Fibroblast of lung (primary cell): ENCODE measurements around the gene WWOX. TPM values are rescaled to one million over a fixed set of nuclear protein-coding genes. Genes with fewer than 3 reads are reported as not detected.

ENCODE experiments used
- DNase-seq, 2 donors: peaks; one replicate each; pipeline versions ENCODE4 v3.0.0 to v3.0.0-alpha.2; 2010; ENCODE audit warnings: low read depth in 2 of 2
- H2AFZ ChIP-seq: 2 replicates; pipeline ENCODE4 v1.5.1; 2012; ENCODE audit warnings: low read length, control low read depth, inconsistent platforms
- H3K27ac ChIP-seq: 2 replicates; pipeline ENCODE4 v1.5.1; 2011; ENCODE audit warnings: low read length, control low read depth; ENCODE audit not compliant: insufficient read depth
- H3K27me3 ChIP-seq: 2 replicates; pipeline ENCODE4 v1.5.1; 2011; ENCODE audit warnings: mild to moderate bottlenecking, low read length; ENCODE audit not compliant: control insufficient read depth, insufficient read depth
- H3K36me3 ChIP-seq: 2 replicates; pipeline ENCODE4 v1.5.1; 2011; ENCODE audit warnings: low read length; ENCODE audit not compliant: control insufficient read depth, insufficient read depth
- H3K4me1 ChIP-seq: 2 replicates; pipeline ENCODE4 v1.5.1; 2011; ENCODE audit warnings: low read length; ENCODE audit not compliant: control insufficient read depth, insufficient read depth; ENCODE audit errors: extremely low read depth
- H3K4me2 ChIP-seq: 2 replicates; pipeline ENCODE4 v1.5.1; 2011; ENCODE audit warnings: low read length, control low read depth; ENCODE audit not compliant: insufficient read depth; ENCODE audit errors: extremely low read depth
- H3K4me3 ChIP-seq, 4 experiments: fragments of 200-600 bp in 1 of 4; sonication (generic) in 1 of 4; replicated peaks in 1 of 4; 2 replicates each; pipeline ENCODE4 v1.5.1; 2011 to 2016; ENCODE audit warnings: low read length in 4 of 4, low read depth in 3 of 4, mild to moderate bottlenecking in 3 of 4, control low read depth in 2 of 4, inconsistent platforms in 1 of 4, mixed read lengths in 1 of 4; ENCODE audit not compliant: insufficient read depth in 1 of 4; ENCODE audit errors: control extremely low read depth in 1 of 4
- H3K79me2 ChIP-seq: 2 replicates; pipeline ENCODE4 v1.5.1; 2012; ENCODE audit warnings: mild to moderate bottlenecking, low read length, inconsistent platforms; ENCODE audit not compliant: control insufficient read depth, insufficient read depth
- H3K9ac ChIP-seq: 2 replicates; pipeline ENCODE4 v1.5.1; 2011; ENCODE audit warnings: mild to moderate bottlenecking, low read length, control low read depth; ENCODE audit not compliant: insufficient read depth
- H3K9me3 ChIP-seq: 2 replicates; pipeline ENCODE4 v1.5.1; 2012; ENCODE audit warnings: low read depth, low read length; ENCODE audit not compliant: control insufficient read depth, insufficient read depth
- H4K20me1 ChIP-seq: 2 replicates; pipeline ENCODE4 v1.5.1; 2011; ENCODE audit warnings: low read length; ENCODE audit not compliant: control insufficient read depth, insufficient read depth; ENCODE audit errors: extremely low read depth
- EZH2 ChIP-seq: IDR thresholded peaks from 2 replicates; pipeline ENCODE4 v1.5.1; 2012; ENCODE audit warnings: low read length, control low read depth, mild to moderate bottlenecking; ENCODE audit errors: missing control alignments
- polyA plus RNA-seq, 2 donors: library from polyadenylated mRNA; depleted of rRNA in 1 of 2; stranded (reverse) in 1 of 2; unstranded in 1 of 2; fragments of >200 nt; gene quantifications; 2 replicates each; pipeline ENCODE4 v1.2.1, GENCODE V29; 2011 to 2012; ENCODE audit warnings: missing spikeins in 1 of 2
- total RNA-seq: library from RNA; depleted of rRNA; stranded (reverse); fragments of >200 nt; gene quantifications from 2 replicates; pipeline ENCODE4 v1.2.1, GENCODE V29; 2014
- TF ChIP-seq, protein P1 (sequence below), 2 donors: IDR thresholded peaks in 1 of 2; conservative IDR thresholded peaks in 1 of 2; 1 replicate in 1 of 2; 2 replicates in 1 of 2; pipeline ENCODE4 v1.5.1; 2011 to 2012; ENCODE audit warnings: low read length in 2 of 2, control low read depth in 1 of 2, inconsistent platforms in 1 of 2, low read depth in 1 of 2, mild to moderate bottlenecking in 1 of 2

The WWOX gene
- total and polyA plus RNA-seq, 2 donors (not counting 1 experiment from before 2014, with no cell fraction given), result 5.6 to 16.3 TPM

DNA sequence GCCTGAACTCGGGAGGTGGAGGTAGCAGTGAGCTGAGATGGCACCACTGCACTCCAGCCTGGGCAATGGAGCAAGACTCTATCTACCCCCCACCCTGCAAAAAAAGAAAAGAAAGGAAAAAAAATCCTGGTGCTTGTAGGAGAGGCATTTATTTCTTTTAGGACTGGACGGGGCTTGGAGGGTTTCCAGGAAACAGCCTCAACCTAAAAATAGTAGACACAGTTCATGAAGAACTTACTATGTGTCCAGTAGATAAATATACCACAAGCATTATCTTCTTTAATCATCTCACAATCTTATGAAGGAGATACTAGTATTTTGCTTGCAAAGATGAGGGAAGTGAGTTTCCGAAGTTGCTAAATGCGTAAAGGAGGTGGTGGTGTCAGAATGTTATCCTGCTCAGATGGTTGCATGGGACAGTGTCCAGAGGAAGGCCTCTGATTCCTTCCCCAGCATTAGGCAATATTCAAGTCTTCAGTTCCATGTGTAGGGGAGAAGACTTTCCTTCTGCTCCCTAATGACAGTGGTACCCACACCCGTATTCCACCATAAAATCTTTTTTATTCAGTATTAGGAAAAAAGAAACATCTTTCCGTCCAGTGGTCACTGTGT is 263.2 kb downstream of the WWOX start:
- H3K4me1 ChIP-seq, result no peaks in the 10 kb centered on the region
- H3K4me3 ChIP-seq, result no peak overlapping the region
- no peak for TF ChIP-seq EZH2
- TF ChIP-seq, protein P1, sequence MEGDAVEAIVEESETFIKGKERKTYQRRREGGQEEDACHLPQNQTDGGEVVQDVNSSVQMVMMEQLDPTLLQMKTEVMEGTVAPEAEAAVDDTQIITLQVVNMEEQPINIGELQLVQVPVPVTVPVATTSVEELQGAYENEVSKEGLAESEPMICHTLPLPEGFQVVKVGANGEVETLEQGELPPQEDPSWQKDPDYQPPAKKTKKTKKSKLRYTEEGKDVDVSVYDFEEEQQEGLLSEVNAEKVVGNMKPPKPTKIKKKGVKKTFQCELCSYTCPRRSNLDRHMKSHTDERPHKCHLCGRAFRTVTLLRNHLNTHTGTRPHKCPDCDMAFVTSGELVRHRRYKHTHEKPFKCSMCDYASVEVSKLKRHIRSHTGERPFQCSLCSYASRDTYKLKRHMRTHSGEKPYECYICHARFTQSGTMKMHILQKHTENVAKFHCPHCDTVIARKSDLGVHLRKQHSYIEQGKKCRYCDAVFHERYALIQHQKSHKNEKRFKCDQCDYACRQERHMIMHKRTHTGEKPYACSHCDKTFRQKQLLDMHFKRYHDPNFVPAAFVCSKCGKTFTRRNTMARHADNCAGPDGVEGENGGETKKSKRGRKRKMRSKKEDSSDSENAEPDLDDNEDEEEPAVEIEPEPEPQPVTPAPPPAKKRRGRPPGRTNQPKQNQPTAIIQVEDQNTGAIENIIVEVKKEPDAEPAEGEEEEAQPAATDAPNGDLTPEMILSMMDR (conservative IDR thresholded peaks at IDR 0.05 in 1 of 2, IDR thresholded peaks at IDR 0.05 in 1 of 2; ENCODE audit: low read depth in 1 of 2, low read length in 2 of 2), result no peak
- H3K27ac ChIP-seq, result no peak overlapping the region
- H2AFZ ChIP-seq, result no peak overlapping the region
- no peak for DNase-seq
- no peaks in the 10 kb centered on the region for H3K79me2 ChIP-seq
- no peak overlapping the region for H3K9ac ChIP-seq
- no peak overlapping the region for H3K4me2 ChIP-seq
- H3K27me3 ChIP-seq, result no peaks in the 10 kb centered on the region
- H3K9me3 ChIP-seq, result no peaks in the 10 kb centered on the region
- H4K20me1 ChIP-seq, result no peaks in the 10 kb centered on the region
- H3K36me3 ChIP-seq, result no peaks in the 10 kb centered on the region

DNA sequence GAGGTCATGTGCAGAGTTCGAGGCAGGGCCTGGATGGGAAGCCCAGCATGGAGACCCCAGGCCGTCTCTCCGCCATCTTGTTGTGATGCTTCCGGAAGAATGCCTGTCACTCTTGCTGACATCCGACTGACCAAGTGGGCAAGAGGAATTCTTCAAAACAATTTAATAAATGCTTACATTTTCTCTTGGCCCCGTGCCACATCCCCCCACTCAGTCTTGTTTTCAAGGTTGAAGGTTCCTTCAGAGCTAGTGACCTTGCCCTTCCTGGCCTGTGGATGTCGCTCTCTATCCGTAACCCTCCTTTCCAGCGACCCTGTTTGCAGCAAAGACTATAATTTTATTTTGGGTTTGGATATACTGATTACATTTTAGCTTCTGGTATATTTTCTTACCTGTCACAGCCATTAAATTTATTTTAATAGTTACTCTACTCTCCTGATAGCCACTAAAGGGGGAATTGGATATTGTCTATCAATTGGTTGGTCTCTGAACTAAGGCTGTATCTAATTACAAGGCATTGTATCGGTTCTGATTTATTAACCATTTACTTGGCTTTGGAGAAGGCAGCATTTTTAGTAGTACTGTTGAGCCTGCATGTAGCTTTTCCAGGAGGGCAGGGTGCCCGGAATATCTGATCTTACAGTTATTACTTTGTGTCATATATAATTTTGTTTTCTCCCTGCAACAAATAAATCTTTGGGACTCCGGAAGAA is 264.5 kb downstream of the WWOX start:
- Histone ChIP-seq H3K79me2 (no peaks in the 10 kb centered on the region), H3K9ac (no peak overlapping the region), H3K4me3 (no peak overlapping the region), H3K4me1 (no peaks in the 10 kb centered on the region), H3K27ac (no peak overlapping the region), H3K9me3 (no peaks in the 10 kb centered on the region), H2AFZ (no peak overlapping the region), H4K20me1 (no peaks in the 10 kb centered on the region), H3K4me2 (no peak overlapping the region), H3K36me3 (no peaks in the 10 kb centered on the region), H3K27me3 (no peaks in the 10 kb centered on the region)
- DNase-seq, result no peak
- no peak for TF ChIP-seq EZH2
- TF ChIP-seq, protein P1 (conservative IDR thresholded peaks at IDR 0.05 in 1 of 2, IDR thresholded peaks at IDR 0.05 in 1 of 2; ENCODE audit: low read depth in 1 of 2, low read length in 2 of 2), result no peak

DNA sequence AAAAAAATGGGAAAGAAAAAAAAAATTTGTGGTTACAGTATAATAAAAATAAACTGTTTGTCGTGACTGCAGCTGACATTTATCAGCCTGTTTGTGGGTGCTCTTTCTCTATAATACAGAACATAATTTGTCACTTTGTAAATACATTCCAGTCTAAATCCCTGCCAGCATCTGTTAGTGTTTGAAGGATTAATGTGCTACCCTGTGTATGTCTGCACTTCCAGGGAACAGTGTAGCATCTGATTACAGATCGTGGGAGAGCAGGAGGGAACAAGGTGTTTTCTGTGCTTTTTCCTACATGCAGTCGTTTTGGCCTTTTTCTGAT is 265.1 kb downstream of the WWOX start:
- no peaks in the 10 kb centered on the region for H3K27me3 ChIP-seq
- H3K4me3 ChIP-seq, result no peak overlapping the region
- DNase-seq, result peak in 1 of 2 donors; percentile 2
- H3K27ac ChIP-seq, result no peak overlapping the region
- H3K4me2 ChIP-seq, result no peak overlapping the region
- H3K36me3 ChIP-seq, result no peaks in the 10 kb centered on the region
- H2AFZ ChIP-seq, result no peak overlapping the region
- H3K9me3 ChIP-seq, result no peaks in the 10 kb centered on the region
- H4K20me1 ChIP-seq, result no peaks in the 10 kb centered on the region
- TF ChIP-seq, protein P1 (conservative IDR thresholded peaks at IDR 0.05 in 1 of 2, IDR thresholded peaks at IDR 0.05 in 1 of 2; ENCODE audit: low read depth in 1 of 2, low read length in 2 of 2), result no peak
- no peak for TF ChIP-seq EZH2
- no peaks in the 10 kb centered on the region for H3K79me2 ChIP-seq
- H3K4me1 ChIP-seq, result no peaks in the 10 kb centered on the region
- no peak overlapping the region for H3K9ac ChIP-seq
